ENCODE data around the gene TAT.
"Not testable (repeated sequence)": the region's sequence is repeated elsewhere in the genome, so short reads cannot be mapped to it uniquely, and the experiment has no call there.

The TAT gene

DNA sequence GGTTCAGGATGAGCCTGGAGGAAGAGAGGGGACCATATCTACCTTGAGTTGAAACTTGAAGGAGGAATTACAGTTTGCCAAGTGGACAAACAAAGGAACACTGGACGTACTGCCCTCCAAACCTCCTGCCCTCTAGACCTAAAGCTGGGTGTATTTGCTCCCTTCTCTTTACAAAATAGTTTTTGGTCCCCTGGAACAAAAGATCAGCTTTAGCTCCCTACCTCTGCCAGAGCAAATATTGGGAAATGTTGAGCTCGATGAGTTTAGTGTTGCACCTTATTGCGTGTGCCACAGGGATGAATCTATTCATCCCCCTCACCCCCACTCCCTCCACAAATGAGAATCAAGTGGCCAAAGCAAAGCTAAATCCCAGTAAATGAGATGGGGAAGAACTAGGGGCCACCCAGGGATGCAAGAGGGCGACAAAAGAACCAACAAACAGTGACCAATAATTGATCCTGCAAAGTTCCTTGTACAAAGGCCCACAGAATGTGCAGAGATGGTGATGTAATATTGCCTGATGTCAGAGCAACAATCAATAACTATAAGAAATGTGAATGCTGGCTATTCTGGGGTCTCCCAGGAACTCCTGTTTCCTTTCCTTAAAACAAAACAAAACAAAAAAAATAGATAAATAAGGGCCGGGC, 17.2 kb upstream of the TAT start:
- no peak for DNase-seq
- no peak overlapping the region for H3K27ac ChIP-seq
- no peaks in the 10 kb centered on the region for H3K27me3 ChIP-seq (replicated peaks)
- no peaks in the 10 kb centered on the region for H3K36me3 ChIP-seq (replicated peaks)
- H3K4me3 ChIP-seq (ENCODE audit: low read depth, low read length) = no peak overlapping the region
- in situ Hi-C loops (cut with HindIII; ENCODE audit: low pct_ligation_motif_present, low sequenced_read_pairs) = no loop called here
- TF ChIP-seq, protein P1, sequence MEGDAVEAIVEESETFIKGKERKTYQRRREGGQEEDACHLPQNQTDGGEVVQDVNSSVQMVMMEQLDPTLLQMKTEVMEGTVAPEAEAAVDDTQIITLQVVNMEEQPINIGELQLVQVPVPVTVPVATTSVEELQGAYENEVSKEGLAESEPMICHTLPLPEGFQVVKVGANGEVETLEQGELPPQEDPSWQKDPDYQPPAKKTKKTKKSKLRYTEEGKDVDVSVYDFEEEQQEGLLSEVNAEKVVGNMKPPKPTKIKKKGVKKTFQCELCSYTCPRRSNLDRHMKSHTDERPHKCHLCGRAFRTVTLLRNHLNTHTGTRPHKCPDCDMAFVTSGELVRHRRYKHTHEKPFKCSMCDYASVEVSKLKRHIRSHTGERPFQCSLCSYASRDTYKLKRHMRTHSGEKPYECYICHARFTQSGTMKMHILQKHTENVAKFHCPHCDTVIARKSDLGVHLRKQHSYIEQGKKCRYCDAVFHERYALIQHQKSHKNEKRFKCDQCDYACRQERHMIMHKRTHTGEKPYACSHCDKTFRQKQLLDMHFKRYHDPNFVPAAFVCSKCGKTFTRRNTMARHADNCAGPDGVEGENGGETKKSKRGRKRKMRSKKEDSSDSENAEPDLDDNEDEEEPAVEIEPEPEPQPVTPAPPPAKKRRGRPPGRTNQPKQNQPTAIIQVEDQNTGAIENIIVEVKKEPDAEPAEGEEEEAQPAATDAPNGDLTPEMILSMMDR (IDR thresholded peaks at IDR 0.05; ENCODE audit: low read depth, low read length, missing control alignments) = no peak

DNA sequence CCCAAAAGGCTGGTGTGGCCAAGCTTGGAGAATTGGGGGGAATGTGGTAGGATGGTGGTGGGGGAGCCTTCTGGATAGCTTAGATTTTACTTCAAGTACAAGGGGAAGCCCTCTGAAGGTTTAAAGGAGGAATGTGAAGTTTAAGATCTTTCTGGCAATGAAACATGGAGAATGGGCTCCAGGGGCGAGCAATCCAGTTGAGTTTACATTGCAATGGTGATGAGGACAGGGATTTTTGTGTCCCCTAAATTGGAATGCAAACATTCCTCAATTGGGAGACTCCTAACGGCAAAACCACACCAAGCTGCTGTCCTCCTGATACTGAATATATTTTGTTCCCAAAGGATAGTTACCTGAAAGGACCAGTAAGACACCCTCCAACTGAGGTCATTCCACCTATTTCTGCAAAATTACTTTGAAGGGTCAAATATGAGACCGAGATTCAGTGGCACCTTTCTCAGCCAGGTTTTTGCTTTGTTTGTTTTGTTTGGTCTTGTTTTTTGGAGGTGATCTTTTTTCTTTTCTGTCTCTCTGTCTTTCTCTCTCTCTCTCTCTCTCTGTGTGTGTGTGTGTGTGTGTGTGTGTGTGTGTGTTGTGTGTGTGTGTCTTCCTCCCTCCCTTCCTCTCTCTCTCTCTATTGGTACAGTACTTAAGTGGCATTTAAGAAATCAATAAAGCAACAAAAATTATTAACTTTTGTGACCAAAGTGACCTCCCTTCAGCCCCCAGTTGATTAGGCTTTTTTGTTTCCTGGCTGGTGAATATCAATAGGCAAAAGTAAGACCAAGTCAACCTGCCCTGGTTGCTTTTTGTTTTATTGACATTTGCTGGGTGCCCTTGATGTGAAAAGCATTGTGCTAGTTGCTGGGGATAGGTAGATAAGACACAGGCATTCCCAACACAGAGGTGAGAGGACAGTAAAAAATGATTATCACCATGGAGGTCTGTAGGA, 16.4 kb upstream of the TAT start:
- no peak overlapping the region for H3K4me3 ChIP-seq (ENCODE audit: low read depth, low read length)
- DNase-seq = no peak
- TF ChIP-seq, protein P1 (IDR thresholded peaks at IDR 0.05; ENCODE audit: low read depth, low read length, missing control alignments) = no peak
- H3K27ac ChIP-seq = no peak overlapping the region
- no peaks in the 10 kb centered on the region for H3K36me3 ChIP-seq (replicated peaks)
- in situ Hi-C loops (cut with HindIII; ENCODE audit: low pct_ligation_motif_present, low sequenced_read_pairs) = no loop called here
- no peaks in the 10 kb centered on the region for H3K27me3 ChIP-seq (replicated peaks)

DNA sequence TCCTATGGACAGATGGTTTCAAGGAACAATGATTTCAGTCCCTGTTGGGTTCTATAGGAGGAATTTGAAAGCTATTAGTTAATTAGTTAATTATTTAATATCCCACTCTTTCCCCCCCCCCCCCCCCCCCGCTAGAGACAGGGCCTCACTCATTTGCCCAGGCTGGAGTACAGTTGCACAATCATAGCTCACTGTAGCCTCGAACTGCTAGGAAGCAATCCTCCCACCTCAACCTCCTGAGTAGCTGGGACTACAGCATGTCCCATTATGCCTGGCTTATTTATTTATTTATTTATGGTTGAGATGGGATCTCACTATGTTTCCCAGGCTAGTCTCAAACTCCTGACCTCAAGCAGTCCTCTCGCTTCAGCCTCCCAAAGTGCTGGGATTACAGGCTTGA, 15.0 kb upstream of the TAT start:
- Histone ChIP-seq H3K27me3 (replicated peaks) (no peaks in the 10 kb centered on the region), H3K36me3 (replicated peaks) (no peaks in the 10 kb centered on the region), H3K27ac (no peak overlapping the region), H3K4me3 (ENCODE audit: low read depth, low read length) (no peak overlapping the region)
- in situ Hi-C loops (cut with HindIII; ENCODE audit: low pct_ligation_motif_present, low sequenced_read_pairs) = no loop called here
- DNase-seq = no peak
- TF ChIP-seq, protein P1 (IDR thresholded peaks at IDR 0.05; ENCODE audit: low read depth, low read length, missing control alignments) = no peak

DNA sequence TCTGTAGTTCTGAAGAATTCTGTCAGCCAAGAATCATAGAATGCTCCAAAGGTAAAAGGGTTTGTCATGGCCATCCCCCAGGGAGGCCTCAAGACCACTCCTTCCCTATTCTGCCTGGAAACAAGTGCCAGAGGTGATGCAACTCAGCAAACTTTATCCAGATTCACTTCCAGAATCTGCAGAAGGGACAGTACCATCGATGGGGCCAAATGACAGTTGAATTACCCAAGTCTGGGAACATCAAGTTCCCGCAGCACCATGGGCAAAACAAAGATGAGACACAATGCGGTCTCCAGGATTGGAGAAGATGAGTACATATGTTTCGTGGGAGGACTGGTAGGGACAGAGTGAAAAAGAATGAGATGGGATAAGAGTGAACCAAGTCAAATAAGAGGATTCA, 13.7 kb upstream of the TAT start:
- in situ Hi-C loops (cut with HindIII; ENCODE audit: low pct_ligation_motif_present, low sequenced_read_pairs) = no loop called here
- no peak overlapping the region for H3K4me3 ChIP-seq (ENCODE audit: low read depth, low read length)
- no peaks in the 10 kb centered on the region for H3K36me3 ChIP-seq (replicated peaks)
- H3K27me3 ChIP-seq (replicated peaks) = no peaks in the 10 kb centered on the region
- no peak for DNase-seq
- TF ChIP-seq, protein P1 (IDR thresholded peaks at IDR 0.05; ENCODE audit: low read depth, low read length, missing control alignments) = no peak
- no peak overlapping the region for H3K27ac ChIP-seq

DNA sequence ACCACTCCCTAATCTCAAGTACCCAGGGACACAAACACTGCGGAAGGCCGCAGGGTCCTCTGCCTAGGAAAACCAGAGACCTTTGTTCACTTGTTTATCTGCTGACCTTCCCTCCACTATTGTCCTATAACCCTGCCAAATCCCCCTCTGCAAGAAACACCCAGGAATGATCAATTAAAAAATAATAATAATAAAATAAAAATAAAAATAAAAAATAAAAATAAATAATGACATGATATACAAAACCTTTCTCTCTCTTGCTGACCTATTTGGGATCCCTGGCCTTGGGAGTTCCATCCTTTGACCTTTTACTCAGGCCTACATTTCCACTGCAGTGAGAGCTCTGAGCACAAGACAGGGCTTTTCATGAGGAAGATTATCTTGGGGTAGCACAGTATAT, 13.2 kb upstream of the TAT start:
- H3K4me3 ChIP-seq (ENCODE audit: low read depth, low read length); DNase-seq; H3K27ac ChIP-seq; H3K36me3 ChIP-seq (replicated peaks); in situ Hi-C loops (cut with HindIII; ENCODE audit: low pct_ligation_motif_present, low sequenced_read_pairs); H3K27me3 ChIP-seq (replicated peaks): not testable (repeated sequence)

DNA sequence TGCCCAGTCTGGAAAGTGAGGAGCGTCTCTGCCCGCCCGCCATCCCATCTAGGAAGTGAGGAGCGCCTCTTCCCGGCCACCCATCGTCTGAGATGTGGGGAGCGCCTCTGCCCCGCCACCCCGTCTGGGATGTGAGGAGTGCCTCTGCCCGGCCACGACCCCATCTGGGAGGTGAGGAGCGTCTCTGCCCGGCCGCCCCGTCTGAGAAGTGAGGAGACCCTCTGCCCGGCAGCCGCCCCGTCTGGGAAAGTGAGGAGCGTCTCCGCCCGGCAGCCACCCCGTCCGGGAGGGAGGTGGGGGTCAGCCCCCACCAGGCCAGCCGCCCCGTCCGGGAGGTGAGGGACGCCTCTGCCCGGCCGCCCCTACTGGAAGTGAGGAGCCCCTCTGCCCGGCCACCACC, 12.4 kb upstream of the TAT start:
- H3K4me3 ChIP-seq (ENCODE audit: low read depth, low read length); H3K36me3 ChIP-seq (replicated peaks); H3K27me3 ChIP-seq (replicated peaks); DNase-seq; H3K27ac ChIP-seq; in situ Hi-C loops (cut with HindIII; ENCODE audit: low pct_ligation_motif_present, low sequenced_read_pairs): not testable (repeated sequence)

Measured in brain microvascular endothelial cell (primary cell).